GM10847 (cell line): ENCODE measurements around the gene PIP5KL1.

Source experiments
- POLR2A ChIP-seq: IDR thresholded peaks from 2 replicates; pipeline ENCODE4 v1.6.1; 2011; ENCODE audit not compliant: insufficient read length; ENCODE audit errors: extremely low read depth

Gene PIP5KL1

DNA sequence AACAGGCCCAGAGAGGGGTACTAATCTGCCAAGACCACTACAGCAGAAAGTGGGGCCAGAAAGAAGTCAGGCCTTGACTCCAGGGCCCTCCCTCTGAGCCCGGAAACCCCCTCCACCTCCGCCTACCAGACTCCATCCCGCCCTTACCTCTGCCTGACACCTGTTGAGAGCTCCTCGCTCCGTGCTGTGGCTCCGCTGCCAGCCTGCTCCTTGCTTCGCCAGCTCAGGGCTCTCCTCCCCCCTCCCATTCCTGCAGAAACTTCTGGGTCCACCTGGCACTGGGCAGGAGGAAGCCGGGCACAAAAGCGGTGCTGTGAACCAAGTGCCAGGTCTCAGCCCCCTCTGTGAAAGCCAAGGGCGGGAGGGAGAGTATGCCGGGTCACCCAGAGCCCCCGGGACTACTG lies 24.8 kb downstream of the PIP5KL1 start:
- TF ChIP-seq POLR2A: peak; percentile 16

DNA sequence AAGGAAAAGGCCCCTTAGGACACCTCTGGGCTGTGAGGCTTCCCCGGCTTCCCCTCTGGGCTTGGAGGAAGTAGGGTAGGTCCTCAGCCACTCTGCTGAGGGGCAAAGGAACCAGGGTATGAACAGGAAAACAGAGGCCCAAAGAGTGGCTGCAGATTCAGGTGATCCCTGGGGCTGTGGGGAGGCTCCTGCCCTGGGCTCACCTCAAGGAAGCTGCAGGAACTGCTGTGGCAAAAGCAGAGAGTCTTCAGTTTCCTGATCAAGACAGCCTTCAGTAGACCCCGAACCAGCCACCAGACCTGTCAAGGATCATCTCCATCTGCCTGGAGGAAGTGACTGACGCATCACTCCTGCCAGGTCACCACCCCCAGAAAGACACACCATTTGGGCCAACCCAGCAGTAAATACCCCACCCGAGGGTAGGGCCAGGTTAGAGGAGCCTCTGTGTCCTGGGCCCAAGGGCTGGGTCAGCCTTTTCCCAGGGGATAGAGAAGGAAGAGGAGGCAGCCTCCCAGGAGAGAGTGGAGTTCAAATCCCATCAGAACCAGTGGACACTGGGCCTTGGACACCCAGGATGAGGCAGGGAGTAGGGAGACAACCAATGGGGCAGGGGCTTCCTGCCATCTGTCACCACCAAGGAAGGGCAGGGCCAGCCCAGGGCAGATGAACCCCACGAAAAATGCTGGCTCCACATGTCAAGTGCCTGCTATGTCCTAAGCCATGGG lies 25.4 kb downstream of the PIP5KL1 start:
- TF ChIP-seq POLR2A: no peak

DNA sequence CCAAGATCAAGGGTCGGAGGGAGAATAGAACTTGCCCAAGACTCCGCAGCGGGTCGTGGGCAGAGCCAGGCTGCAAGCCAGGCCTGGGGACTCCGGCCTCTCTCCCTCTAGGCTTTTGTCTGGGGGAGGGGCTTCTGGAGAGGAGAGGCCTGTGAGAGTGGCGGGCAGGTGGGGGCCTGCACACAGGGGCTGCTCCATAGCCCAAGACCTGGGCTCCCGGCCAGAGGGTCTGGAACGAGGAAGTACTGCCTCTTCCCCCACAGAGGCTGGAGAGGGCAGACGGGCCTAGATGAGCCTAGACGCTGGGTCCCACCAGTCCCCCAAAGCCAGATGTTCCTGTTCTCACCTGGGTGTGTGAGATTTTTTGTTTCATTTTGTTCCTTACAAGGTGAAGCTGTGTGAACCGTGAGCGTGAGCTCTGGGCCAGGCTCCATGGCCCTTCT lies 26.0 kb downstream of the PIP5KL1 start:
- TF ChIP-seq POLR2A: no peak

DNA sequence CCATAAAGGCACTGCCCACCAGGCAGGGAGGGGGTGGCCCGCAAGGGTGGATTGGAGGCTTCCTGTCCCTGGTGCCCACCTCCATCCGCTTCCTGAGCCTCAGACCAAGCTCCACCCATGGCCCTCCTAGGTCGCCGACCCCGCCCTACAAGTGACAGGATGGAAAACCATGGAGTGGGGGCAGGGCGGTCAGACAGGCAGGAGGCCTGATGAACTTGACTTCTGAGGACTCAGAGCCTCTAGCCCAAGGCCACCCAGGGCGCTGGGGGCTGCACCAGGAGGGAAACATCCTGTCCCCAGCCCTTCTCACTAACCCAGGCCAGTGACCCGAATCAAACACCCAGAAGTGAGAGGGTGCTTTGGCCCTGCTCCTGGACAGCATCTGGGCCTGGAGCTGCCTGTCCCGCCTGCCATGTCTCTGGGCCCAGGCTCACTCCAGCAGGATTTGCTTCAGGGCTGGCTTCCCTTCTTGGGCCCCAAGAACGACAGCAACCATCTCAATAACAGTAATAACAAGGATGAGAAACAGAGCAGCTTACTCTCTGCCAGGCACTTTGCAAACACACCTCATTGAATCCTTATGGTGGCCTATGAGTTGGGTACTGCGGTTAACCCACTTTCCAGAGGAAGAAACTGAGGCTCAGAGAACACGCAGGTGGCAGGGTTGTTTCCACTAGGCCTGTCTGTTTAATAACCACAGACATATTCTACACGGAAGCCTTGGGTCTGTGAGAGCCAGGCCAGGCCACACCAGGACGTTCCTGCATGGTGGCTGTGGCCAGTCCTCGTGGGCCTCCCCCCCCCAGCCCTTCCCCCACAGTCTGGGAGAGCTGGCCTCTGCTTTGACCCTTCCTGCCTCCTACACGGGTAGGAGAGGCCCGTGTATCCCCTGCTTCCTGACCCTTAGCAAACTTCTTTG lies 26.8 kb downstream of the PIP5KL1 start:
- no peak for TF ChIP-seq POLR2A

DNA sequence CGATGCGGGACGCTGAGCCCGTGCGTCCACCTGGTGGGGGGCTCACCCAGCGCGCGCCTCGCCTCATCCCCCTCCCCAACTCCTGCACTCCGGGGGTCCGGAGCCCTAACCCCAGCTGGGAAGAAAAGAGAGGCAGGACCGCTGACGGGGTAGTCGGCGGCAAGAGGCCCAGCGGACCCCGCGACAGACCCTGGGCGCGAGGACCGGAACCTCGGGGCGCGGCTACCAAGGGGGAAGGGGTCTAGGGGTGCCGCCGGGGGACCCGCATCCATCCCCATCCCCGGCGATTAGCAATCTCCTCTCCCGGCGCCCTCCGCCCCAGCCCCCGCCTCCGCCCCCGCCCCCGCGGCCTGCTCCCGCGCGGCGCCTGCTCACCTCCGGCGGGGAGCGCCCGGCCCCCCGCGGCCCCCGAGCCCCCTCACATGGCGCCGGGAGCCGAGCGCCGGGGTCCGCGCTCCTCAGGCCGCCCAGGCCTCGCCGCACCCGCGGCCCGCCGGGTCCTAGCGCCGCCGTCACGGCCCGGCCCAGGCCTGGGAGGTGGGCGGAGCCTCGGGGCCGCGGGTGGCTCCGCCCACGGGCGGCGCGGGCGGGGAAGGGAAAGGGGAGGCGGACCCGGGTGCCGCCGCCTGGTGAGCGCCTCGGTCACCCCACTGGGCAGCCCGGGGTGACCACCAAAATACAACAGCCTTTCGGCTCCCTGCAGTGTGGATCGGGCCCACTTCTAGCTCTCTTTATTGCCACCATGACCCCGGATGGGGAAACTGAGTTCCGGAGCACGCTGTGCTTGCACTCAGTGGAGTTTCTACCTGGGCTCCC lies 31.2 kb downstream of the PIP5KL1 start, which contains the start of gene ST6GALNAC6:
TSS of gene ST6GALNAC6 (minus strand) at position 476 of the 816 bp plus-strand sequence. CDS start 1,622 bp downstream, outside the sequence.
- peak; percentile 42 for TF ChIP-seq POLR2A

DNA sequence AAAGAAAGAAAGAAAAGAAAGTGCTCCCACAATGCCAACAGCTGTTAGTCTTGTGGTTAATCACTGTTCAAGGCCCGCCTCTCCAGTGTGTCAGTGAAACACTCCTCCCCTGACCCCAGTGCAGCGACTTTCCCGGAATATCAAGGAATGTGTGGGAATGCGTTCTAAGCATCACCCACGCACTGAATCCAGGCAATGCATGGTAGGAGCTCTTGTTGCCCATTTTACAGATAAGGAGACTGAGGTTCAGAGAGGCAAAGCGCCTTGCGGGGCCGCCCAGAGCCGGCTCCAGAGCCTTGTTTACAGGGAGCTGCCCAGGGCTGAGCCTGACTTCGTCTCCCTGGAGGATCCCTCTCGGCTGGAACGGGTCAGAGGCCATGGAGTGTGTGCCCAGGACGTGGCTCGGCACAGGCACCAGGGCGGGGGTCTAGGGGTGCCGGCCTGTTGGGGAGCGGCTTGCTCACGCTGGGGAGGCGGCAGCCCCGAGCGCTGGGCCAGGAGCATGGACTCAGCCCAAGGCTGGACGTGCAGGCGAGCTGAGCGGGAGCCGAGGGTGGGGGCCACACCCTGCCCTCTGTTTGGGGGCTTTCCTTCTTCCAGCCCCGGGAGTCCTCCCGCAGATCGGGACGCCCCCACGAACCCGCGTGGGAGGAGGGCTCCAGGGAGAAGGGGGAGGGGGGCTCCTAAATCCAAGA lies 32.0 kb downstream of the PIP5KL1 start:
- TF ChIP-seq POLR2A: no peak

DNA sequence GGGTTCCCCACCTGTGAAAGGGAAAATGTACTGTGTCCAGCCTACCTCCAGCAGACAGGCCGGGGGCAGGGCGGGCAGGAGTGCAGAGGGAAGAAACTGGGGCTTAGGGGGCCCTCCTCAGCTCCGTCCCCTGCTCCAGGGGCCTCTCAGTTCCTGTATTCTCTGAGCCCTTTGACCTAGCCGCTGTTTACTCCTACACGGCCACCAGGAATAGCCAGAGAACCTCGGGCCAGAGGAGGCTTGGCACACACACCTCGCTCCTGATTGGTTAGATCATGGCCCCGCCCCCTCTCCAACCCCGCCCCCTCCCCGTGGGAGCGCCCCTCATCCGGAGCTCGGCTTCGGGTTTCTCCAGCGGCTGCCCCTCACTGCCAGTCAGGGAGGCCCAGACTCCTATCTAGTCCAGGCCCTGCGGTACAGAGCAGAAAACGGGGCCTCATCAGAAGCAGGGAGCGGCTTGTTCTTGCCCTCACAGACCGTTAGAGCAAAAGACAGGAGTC lies 33.3 kb downstream of the PIP5KL1 start:
- TF ChIP-seq POLR2A: no peak

DNA sequence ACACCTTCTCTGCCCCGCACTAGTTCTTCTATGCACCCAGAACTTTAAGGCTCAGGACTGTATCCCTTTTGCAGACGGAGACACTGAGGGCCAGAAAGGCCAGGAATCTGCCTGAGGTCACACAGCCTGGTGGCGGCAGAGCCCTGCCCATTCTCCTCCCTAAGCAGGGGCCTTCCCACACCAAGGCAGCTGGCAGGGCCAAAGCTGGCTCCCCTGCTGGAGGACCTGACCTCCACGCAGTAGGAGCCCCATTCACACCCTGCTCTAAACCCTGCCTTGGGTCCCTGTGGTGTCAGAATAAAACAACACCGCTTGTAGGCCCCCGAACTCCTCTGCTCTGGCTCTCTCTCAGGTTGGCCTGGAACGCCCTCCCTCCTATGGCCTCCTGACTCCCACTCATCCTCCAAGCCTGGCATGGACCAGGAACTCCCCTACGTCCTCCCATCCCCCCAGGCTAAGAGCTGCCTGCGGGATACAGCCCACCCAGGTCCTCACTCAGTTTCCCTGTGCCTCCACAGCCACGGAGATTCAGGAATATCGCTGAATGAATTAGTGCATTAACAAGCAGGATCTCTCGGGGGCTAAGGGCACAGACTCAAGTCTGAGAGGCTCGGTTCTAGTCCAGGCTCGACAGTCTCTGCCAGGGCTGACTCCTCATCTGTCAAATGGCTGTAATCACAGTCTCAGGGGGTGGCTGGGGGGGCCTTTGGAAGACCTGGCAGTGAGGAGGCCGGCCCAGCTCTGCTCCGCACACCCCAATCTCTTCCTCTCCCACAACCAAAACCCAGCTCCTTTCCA lies 34.0 kb downstream of the PIP5KL1 start:
- TF ChIP-seq POLR2A: no peak

DNA sequence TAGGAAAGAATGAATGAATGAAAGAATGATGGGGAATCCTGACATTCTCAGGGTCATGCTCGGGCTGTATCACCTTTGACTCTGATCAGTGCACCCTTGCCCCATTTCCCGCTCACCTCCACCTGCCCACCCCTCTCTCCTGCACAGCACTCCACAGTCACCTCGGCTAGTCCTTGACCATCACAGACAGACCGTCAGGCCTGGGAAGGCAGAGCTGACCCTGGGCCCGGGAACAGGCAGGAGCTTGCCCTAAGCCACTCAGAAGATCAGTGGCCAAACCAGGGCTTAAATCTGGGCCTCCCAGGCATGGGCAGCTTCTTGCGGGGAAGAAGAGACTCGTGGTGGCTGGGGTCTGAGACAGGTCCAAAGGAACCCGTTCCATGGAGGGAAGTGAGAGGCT lies 34.8 kb downstream of the PIP5KL1 start:
- no peak for TF ChIP-seq POLR2A

DNA sequence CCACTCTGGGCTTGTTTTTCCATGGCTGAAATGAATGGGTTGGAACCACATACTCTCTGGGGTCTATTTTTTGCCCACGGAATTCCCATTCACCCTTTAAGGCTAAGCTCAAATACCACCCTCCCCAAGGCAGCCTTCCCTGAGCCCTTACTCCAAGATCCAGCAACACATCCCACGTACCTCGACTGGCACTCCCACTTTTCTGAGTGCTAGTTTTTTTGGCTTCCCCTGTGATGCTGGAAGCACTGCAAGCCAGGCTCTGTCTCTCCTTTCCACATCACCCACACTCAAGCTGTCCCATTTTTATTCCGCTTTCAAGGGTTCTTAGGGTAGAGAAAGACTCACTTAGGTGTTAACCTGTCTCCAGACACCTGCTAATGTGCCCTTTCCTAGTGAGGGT lies 37.2 kb downstream of the PIP5KL1 start:
- no peak for TF ChIP-seq POLR2A

DNA sequence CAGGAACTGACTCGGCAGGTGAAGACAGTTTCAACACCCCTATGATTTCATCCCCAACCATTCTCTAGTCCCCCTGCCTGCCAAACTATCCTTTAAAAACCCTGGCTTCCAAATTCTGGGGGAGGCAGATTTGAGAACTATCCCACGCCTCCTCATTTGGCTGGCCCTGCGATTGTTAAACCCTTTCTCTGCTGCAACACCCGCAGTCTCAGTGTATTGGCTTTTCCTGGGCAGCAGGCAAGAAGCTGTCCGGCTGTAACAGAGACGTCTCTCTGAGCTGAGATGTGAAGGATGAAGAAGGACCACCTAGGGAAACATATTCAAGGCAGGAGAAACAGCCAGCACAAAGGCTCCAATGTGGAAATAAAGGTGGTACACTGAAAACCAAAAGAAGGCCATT lies 37.7 kb downstream of the PIP5KL1 start:
- TF ChIP-seq POLR2A: no peak

DNA sequence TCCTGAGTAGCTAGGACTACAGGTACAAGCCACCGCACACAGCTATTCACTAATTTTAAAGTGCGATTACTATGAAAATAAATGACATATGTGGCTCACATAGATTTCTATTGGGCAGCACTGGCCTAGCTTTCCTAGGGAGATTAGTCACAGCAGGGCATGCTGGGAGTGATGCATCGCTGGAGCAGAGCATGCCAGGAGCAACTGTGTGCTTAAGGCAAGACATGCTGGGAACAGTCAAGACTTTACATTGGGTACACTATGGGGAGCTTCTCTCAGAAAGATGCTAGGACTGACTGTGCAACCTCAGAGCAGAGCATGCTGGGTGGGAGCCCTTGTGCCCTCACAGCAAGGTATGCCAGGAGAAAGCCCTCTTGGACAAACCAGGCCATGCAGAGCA lies 40.5 kb downstream of the PIP5KL1 start:
- TF ChIP-seq POLR2A: no peak

DNA sequence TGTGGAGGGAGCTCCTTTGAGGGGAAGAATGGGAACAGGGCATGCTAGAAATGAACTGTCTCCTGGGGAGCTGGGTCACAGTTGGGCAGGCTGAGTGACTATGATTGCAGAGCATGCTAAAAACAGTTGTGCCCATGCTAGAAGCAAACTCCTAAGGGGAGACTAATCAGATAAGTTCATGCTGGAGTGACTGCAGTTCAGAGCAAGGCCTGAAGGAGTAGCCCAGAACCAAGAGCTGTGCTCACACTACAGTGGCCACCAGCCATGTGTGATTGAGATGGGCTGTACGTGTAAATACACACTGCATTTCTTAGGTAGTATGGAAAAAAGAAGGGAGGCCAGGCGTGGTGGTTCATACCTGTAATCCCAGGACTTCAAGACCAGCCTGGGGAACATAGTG lies 42.8 kb downstream of the PIP5KL1 start:
- TF ChIP-seq POLR2A: no peak
